PFSK-1 (cell line): ENCODE data around the gene FOSL2.

Experiments
- FOXP2 ChIP-seq: optimal IDR thresholded peaks from 2 replicates; pipeline ENCODE3; 2011; ENCODE audit warnings: borderline replicate concordance, control low read depth, inconsistent platforms; ENCODE audit not compliant: insufficient read depth; ENCODE audit errors: extremely low read length, extremely low read depth
- POLR2AphosphoS5 ChIP-seq: IDR thresholded peaks from 2 replicates; pipeline ENCODE4 v1.6.1; 2012; ENCODE audit warnings: low read depth, mild to moderate bottlenecking, control low read depth, low read length, moderate library complexity
- REST ChIP-seq, 2 experiments: IDR thresholded peaks; 2 replicates each; pipeline versions ENCODE4 v1.6.1 to v1.8.0; 2011 to 2012; ENCODE audit warnings: low read depth in 2 of 2, low read length in 2 of 2, control low read depth in 1 of 2, inconsistent platforms in 1 of 2, mild to moderate bottlenecking in 1 of 2, moderate library complexity in 1 of 2; ENCODE audit not compliant: insufficient read depth in 1 of 2
- SIN3A ChIP-seq: IDR thresholded peaks from 2 replicates; pipeline ENCODE4 v1.6.1; 2012; ENCODE audit warnings: mild to moderate bottlenecking, low read length, moderate library complexity, borderline replicate concordance; ENCODE audit not compliant: insufficient read depth
- TAF1 ChIP-seq: IDR thresholded peaks from 2 replicates; pipeline ENCODE4 v1.6.1; 2012; ENCODE audit warnings: low read length, control low read depth, borderline replicate concordance; ENCODE audit not compliant: insufficient read depth

The FOSL2 gene

GRCh38 chr2:28453396-28453795 is 60.7 kb downstream of the FOSL2 start:
- TF ChIP-seq SIN3A (no peak), FOXP2 (no peak), REST (IDR thresholded peaks at IDR 0.05; ENCODE audit: insufficient read depth in 1 of 2, low read depth in 2 of 2, low read length in 2 of 2) (no peak), TAF1 (no peak), POLR2AphosphoS5 (no peak)

- TF ChIP-seq TAF1, result no peak
These were observed 61.6 kb downstream of the FOSL2 start for GRCh38 chr2:28454016-28454930.

- TF ChIP-seq TAF1 (no peak), SIN3A (no peak), REST (IDR thresholded peaks at IDR 0.05; ENCODE audit: insufficient read depth in 1 of 2, low read depth in 2 of 2, low read length in 2 of 2) (no peak), FOXP2 (no peak), POLR2AphosphoS5 (no peak)
These were observed 64.6 kb downstream of the FOSL2 start for GRCh38 chr2:28457237-28457636.

GRCh38 chr2:28461056-28461455 is 68.4 kb downstream of the FOSL2 start:
- TF ChIP-seq REST (IDR thresholded peaks at IDR 0.05; ENCODE audit: insufficient read depth in 1 of 2, low read depth in 2 of 2, low read length in 2 of 2) (no peak), SIN3A (no peak), POLR2AphosphoS5 (no peak), FOXP2 (no peak), TAF1 (no peak)

- TF ChIP-seq FOXP2 (no peak), POLR2AphosphoS5 (no peak), REST (IDR thresholded peaks at IDR 0.05; ENCODE audit: insufficient read depth in 1 of 2, low read depth in 2 of 2, low read length in 2 of 2) (no peak), SIN3A (no peak), TAF1 (no peak)
These were observed 69.5 kb downstream of the FOSL2 start for GRCh38 chr2:28462122-28462521.
